ENCODE measurements around the gene SERGEF.

DNA sequence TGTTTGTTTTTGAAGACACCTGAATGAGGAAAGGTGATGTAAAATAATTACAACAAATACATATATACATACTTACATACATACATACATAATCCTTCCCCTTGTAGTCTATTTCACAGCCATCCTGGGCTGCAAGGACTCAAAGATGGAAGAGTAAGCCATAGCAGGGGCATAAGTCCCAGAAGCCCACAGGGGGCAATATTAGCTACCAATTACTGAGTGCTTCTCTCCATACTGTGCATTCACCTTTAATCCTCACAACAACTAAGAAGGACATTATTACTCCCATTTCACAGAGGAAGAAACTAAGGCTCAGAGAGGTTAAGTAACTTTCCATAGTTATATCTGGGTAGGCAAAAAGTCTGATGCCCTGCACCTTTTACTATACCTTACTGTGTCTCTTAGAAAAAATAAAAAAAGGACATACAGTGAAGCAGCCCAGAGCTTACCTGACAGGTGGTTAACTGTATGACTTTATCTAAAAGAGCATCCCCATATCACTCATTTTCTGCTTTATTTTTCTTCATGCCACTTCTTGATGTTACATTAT lies 2.7 kb downstream of the SERGEF start:
- TF ChIP-seq, protein P1, sequence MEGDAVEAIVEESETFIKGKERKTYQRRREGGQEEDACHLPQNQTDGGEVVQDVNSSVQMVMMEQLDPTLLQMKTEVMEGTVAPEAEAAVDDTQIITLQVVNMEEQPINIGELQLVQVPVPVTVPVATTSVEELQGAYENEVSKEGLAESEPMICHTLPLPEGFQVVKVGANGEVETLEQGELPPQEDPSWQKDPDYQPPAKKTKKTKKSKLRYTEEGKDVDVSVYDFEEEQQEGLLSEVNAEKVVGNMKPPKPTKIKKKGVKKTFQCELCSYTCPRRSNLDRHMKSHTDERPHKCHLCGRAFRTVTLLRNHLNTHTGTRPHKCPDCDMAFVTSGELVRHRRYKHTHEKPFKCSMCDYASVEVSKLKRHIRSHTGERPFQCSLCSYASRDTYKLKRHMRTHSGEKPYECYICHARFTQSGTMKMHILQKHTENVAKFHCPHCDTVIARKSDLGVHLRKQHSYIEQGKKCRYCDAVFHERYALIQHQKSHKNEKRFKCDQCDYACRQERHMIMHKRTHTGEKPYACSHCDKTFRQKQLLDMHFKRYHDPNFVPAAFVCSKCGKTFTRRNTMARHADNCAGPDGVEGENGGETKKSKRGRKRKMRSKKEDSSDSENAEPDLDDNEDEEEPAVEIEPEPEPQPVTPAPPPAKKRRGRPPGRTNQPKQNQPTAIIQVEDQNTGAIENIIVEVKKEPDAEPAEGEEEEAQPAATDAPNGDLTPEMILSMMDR (conservative IDR thresholded peaks at IDR 0.05 in 1 of 2, IDR thresholded peaks at IDR 0.05 in 1 of 2; ENCODE audit: extremely low read depth in 1 of 2, insufficient read depth in 1 of 2, low read depth in 1 of 2, low read length in 2 of 2), result no peak
- TF ChIP-seq EZH2 (IDR thresholded peaks at IDR 0.05; ENCODE audit: borderline replicate concordance, low read length), result no peak

Data from mammary epithelial cell (primary cell).